Lower lobe of right lung (tissue), 2 donors: ENCODE results near the gene KCNJ9. TPM values are rescaled to one million over a fixed set of nuclear protein-coding genes. Genes with fewer than 3 reads are reported as not detected.

Source experiments
- ATAC-seq, 2 donors: fragments of 200-7000 bp; cut with Tn5 transposase; one replicate each; pipeline ENCODE4 v1.9.1; 2020 to 2022; ENCODE audit warnings: mild to moderate bottlenecking in 2 of 2, moderate library complexity in 2 of 2
- DNase-seq: peaks from one replicate; pipeline ENCODE4 v3.0.0-alpha.2; 2020
- H3K27ac ChIP-seq: fragments of 200-600 bp; one replicate; pipeline ENCODE4 v1.8.0; 2022
- H3K27me3 ChIP-seq: fragments of 200-600 bp; one replicate; pipeline ENCODE4 v1.8.0; 2022; ENCODE audit warnings: low read depth
- H3K36me3 ChIP-seq: fragments of 200-600 bp; one replicate; pipeline ENCODE4 v1.8.0; 2022; ENCODE audit warnings: mild to moderate bottlenecking
- H3K4me1 ChIP-seq: fragments of 200-600 bp; one replicate; pipeline ENCODE4 v1.8.0; 2022
- H3K4me3 ChIP-seq: fragments of 200-600 bp; one replicate; pipeline ENCODE4 v1.8.0; 2022; ENCODE audit warnings: mild to moderate bottlenecking
- H3K9me3 ChIP-seq: fragments of 200-600 bp; one replicate; pipeline ENCODE4 v1.8.0; 2022
- intact Hi-C: fragments of 100-400 bp; cut with DNase I; formaldehyde crosslinking; loops from one replicate; pipeline ENCODE4 v1.11.0; 2022
- total RNA-seq: library from RNA; stranded (reverse); fragmentation: NEBNext Ultra II Directional; extraction: Animal tissue kit (Norgen Biotek cat#: 25700); gene quantifications from one replicate; pipeline ENCODE4 v1.2.1, GENCODE V29; 2021
- TF ChIP-seq, protein P1 (sequence below): fragments of 200-600 bp; IDR thresholded peaks from one replicate; pipeline ENCODE4 v1.8.0; 2022; ENCODE audit warnings: antibody characterized with exemption, mild to moderate bottlenecking
- donor health status: DM: no; HTN: yes; CAD: no; lungs with severe emphysema.

Gene KCNJ9
- total RNA-seq, 1 donor from 2014 or later = not detected

DNA sequence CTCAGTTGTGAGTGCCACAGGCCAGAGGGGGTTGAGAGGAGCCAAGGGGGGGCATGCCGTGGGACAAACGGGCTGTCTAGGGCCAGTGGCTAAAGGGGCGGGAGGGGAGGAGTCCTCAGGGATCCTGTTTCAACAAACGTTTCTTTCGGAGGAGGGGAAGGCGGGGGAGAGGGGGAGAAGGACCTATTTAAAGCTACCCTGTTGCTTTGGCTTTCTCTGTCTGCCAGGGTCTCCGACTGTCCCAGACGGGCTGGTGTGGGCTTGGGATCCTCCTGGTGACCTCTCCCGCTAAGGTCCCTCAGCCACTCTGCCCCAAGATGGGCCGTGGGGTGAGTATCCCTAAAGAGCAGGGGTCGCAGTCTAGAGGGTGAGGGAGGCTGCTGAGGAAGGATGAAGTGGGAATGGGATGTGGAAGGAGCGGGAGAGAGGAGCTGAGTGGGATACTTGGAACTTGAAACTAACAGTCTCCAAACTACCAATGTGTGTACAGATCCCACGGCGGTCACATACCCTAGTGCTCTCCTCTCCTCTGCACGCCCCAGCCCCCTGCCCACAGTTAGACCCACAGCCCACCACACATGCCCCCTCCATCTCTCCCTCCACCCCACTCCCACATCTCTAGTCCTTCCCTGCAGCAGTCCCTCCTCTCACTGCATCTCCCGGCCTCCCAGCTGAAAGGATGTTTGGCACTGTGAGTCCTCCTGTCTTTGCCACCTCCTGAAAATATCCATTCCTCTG lies 34.4 kb downstream of the KCNJ9 start, which contains the start of gene ATP1A2:
ATP1A2 (plus strand) TSS at position 215 of the 738 bp plus-strand sequence; CDS start at position 318, 103 bp downstream.
- Histone ChIP-seq H3K27ac (no peak within 1 kb of the TSS), H3K36me3 (no peaks in the 10 kb centered on the region), H3K4me1 (no peaks in the 10 kb centered on the region), H3K27me3 (peaks cover 5% of the 10 kb centered on the region), H3K9me3 (no peaks in the 10 kb centered on the region), H3K4me3 (peak within 1 kb of the TSS; percentile 1)
- ATAC-seq (peak in 1 of 2 donors; percentile 18), DNase-seq (no peak)
- intact Hi-C loops = no loop called here
- TF ChIP-seq, protein P1, sequence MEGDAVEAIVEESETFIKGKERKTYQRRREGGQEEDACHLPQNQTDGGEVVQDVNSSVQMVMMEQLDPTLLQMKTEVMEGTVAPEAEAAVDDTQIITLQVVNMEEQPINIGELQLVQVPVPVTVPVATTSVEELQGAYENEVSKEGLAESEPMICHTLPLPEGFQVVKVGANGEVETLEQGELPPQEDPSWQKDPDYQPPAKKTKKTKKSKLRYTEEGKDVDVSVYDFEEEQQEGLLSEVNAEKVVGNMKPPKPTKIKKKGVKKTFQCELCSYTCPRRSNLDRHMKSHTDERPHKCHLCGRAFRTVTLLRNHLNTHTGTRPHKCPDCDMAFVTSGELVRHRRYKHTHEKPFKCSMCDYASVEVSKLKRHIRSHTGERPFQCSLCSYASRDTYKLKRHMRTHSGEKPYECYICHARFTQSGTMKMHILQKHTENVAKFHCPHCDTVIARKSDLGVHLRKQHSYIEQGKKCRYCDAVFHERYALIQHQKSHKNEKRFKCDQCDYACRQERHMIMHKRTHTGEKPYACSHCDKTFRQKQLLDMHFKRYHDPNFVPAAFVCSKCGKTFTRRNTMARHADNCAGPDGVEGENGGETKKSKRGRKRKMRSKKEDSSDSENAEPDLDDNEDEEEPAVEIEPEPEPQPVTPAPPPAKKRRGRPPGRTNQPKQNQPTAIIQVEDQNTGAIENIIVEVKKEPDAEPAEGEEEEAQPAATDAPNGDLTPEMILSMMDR = no peak

DNA sequence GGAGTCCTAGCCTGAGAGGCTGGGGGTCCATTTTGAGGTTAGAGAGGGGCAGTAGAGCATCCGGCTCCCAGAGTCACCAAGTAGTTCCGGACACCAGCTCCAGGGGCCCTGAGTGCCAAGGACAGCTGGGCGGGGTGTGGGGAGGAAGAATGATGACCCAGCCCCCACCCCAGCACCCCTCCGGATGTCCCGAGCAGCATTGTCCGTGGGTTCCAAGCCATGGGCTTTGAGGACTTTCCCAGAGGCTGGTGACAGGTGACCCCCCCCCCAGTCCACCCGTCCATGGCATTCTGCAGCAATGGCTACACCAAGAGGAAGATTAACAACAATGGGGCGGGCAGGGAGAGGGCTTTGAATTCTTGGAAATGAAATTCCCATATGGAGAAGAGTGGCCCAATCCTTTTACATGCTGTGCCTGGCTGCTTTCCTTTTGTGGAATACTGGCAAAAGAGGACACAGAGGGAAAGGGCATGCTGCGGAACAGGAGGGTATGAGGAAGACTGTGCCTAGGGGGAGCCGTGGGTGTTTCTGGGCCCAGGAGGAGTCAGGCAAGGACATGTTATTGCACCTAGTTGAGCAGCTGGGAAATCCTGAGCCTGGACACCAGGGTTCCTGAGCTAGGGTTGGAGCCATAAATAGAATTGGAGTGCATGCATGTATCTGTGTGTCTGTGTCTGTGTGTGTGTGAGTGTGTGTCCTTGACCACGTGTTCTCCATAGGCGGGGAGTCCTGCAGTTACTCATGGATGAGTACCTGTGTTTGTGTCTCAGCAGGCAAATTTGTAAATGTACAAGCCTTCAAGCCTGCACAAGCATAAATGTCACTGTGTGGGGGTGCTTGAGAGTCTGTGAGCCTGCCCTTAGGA lies 35.2 kb downstream of the KCNJ9 start:
- Histone ChIP-seq H3K27ac (no peak overlapping the region), H3K27me3 (peaks cover 5% of the 10 kb centered on the region), H3K9me3 (no peaks in the 10 kb centered on the region), H3K36me3 (no peaks in the 10 kb centered on the region), H3K4me3 (peak overlapping the region; percentile 1), H3K4me1 (no peaks in the 10 kb centered on the region)
- no peak for DNase-seq
- intact Hi-C loops = no loop called here
- TF ChIP-seq, protein P1 = no peak
- ATAC-seq = no peak

DNA sequence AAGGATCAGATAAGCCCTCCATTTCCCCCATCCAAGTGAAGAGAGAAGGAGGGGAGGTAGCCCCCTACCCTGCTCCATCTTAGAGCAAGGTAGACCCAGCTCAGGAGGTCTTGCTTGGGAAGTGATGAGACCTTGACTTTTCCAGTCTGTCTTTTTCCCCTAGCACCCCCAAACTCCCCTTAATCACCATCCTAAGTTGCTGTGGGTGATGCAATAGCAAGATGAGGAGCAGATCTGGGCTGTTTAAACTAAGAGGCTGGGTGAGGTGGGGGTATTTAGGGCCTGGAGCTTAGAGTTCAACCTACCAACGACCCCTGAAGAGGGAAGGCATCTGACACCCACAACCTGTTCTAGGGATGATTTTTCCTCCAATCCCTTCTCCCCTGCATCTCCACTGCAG lies 36.0 kb downstream of the KCNJ9 start:
- no peaks in the 10 kb centered on the region for H3K4me1 ChIP-seq
- TF ChIP-seq, protein P1 = no peak
- DNase-seq = no peak
- ATAC-seq = no peak
- H3K36me3 ChIP-seq = no peaks in the 10 kb centered on the region
- peaks cover 5% of the 10 kb centered on the region for H3K27me3 ChIP-seq
- H3K27ac ChIP-seq = no peak overlapping the region
- intact Hi-C loops = no loop called here
- H3K9me3 ChIP-seq = no peaks in the 10 kb centered on the region
- H3K4me3 ChIP-seq = no peak overlapping the region

DNA sequence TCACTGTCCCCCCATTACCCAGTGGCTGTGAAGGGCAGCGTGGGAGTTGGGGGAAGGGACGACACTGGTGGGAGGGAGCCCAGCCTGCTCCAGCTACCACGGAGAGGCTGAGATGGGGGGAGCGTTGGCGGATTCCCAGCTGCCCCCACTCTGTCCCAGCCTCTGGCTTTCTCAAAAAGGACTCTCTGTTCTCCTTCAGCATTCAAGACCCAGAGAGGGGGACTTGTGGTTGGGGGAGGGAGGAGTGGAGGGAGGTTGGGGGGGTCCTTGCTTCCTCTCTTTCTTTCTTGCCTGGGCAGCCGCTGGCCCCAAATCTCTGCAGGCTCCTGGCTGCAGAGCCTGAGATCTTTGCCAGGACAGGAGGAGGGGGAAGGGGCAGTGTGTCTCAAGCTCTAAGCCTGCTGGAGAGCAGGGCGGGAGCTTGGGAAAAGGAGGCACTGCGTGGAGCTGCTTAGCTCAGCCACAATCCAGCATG lies 36.4 kb downstream of the KCNJ9 start:
- peak in 1 of 2 donors; percentile 53 for ATAC-seq
- Histone ChIP-seq H3K4me3 (no peak overlapping the region), H3K9me3 (no peaks in the 10 kb centered on the region), H3K36me3 (no peaks in the 10 kb centered on the region), H3K27ac (no peak overlapping the region), H3K4me1 (no peaks in the 10 kb centered on the region), H3K27me3 (peaks cover 5% of the 10 kb centered on the region)
- TF ChIP-seq, protein P1 = no peak
- DNase-seq = no peak
- intact Hi-C loops = no loop called here

DNA sequence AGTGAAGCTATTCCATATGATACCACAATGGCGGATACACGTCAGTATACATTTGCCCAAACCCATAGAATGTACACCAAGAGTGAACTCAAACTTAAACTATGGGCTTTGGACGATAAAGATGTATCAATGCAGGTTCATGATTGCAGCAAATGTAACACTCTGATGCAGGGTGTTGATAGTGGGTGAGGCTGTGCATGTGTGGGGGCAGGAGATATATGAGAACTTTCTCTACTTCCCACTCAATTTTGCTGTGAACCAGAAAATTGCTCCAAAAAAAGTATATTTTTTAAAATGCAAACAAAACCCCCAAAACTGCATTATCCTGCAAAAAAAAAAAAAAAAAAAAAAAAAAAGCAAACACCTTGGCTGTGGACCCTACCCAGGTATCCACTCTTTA lies 37.6 kb downstream of the KCNJ9 start:
- Histone ChIP-seq H3K27me3 (peaks cover 5% of the 10 kb centered on the region), H3K4me3 (no peak overlapping the region), H3K9me3 (no peaks in the 10 kb centered on the region), H3K27ac (no peak overlapping the region), H3K4me1 (no peaks in the 10 kb centered on the region), H3K36me3 (no peaks in the 10 kb centered on the region)
- TF ChIP-seq, protein P1 = no peak
- DNase-seq = no peak
- no peak for ATAC-seq
- intact Hi-C loops = no loop called here
